ENCODE measurements around the gene PXDC1.

PXDC1 gene, protein sequence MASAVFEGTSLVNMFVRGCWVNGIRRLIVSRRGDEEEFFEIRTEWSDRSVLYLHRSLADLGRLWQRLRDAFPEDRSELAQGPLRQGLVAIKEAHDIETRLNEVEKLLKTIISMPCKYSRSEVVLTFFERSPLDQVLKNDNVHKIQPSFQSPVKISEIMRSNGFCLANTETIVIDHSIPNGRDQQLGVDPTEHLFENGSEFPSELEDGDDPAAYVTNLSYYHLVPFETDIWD

GRCh38 chr6:3751077-3751729 lies at the start of gene PXDC1:
PXDC1 (minus strand) TSS chr6:3751713; CDS start chr6:3751531, 182 bp downstream.
- DNase-seq (ENCODE audit: low spot score) = no peak

- DNase-seq (ENCODE audit: low spot score) = no peak
Observed at GRCh38 chr6:3800850-3801591, 49.5 kb upstream of the PXDC1 start.

DNA sequence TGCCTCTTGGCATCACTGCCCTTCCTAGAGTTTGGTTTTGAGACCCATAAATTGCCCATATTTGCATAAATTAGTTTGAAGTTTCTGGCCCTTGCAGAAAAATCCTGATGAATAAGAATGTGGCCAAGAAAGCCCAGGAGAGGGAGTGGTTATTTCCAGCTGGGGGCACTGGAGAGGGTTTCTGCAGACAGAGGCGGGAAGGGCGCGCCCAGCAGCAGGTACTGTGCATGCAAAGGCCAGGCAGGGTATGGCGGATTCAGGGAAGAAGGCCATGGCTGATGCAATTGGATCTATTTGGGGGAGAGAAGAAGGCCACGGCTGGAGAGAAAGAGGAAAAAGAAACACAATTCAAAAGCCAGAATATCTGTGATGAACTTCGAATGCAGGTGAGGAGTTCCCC lies 48.2 kb upstream of the PXDC1 start:
- no peak for DNase-seq (ENCODE audit: low spot score)

DNA sequence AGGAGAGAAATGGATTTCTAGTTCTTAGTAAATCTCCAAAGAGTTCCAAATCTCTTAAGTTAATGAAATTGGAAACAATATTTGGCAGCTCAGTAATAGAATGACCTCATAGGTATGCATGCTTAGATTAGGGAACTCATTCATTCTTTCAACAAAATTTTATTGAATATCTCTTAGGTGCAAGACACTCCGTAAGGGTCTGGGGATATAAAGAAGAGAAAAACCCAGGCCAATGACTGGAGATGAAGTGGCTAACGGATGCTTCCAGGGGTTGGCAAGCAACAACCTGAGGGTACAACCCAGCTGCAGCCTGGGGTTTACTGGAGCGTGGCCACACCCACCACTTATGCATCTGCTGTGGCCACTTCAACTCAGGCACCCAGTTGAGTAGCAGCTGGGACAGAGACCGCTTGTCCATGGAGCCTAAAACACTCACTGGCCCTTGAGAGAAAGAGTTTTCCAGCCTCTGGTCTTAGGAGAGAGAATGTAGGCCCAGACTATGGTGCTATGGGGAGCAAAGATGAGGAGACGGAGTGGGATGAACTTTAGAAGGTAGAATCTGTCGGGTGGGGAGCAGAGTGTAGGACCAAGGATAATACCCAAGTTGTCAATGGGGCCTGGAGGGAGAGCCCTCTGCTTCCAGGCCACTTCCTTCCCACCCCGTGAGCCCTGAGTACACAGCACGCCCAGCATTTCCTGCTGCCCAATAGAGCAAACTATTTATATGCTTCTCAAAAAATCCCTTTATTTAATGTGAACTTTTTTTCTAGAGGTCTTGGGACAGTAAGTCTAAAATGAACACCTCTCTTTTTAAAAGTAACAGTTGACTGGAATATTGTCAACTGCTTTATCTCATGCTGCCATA lies 46.8 kb upstream of the PXDC1 start:
- DNase-seq (ENCODE audit: low spot score) = no peak

DNA sequence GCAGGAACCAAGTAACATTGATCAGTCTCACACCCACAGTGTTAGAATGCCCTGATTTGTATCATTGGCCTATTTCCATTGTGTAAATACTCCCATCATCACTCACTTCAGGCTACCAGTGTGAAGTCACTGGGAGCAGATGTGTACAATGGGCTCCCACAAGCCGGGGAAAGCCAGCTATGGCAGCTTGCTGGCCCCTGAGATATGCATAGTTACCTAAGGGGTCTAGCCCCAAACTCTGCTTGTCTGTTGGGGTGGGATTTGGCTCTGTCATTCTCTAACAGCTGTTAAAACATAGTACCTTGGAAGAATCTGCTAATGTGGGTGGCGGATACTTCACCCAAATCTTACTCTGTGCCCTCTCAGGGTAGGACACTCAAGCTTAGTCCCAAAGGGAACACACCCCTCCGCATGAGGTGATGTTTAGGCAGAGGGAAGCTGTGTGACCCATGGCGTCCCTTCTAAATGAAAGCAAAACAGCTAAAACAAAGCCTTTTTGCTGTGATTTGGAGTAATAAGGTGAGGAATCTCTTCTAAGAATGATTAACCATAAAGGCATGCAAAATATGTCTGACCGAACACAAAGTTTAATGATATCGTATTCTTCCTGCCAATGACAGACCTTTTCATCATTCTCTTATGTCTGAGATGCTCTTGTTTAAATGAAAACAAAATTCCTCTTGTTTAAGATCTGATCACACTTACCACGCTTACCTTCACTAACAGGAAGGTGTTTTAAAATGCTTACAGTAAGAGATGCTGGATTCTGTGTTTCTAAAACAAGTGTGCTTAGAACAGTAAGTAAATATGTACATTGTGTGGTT lies 45.9 kb upstream of the PXDC1 start:
- no peak for DNase-seq (ENCODE audit: low spot score)

- no peak for DNase-seq (ENCODE audit: low spot score)
Observed at GRCh38 chr6:3796719-3797041, 45.2 kb upstream of the PXDC1 start.

GRCh38 chr6:3795836-3796718 lies 44.6 kb upstream of the PXDC1 start:
- DNase-seq (ENCODE audit: low spot score) = no peak

- no peak for DNase-seq (ENCODE audit: low spot score)
Observed at GRCh38 chr6:3794092-3794491, 42.6 kb upstream of the PXDC1 start.

- DNase-seq (ENCODE audit: low spot score) = no peak
Observed at GRCh38 chr6:3793545-3793944, 42.0 kb upstream of the PXDC1 start.

- no peak for DNase-seq (ENCODE audit: low spot score)
Observed at GRCh38 chr6:3791526-3792203, 40.2 kb upstream of the PXDC1 start.

- no peak for DNase-seq (ENCODE audit: low spot score)
Observed at GRCh38 chr6:3789896-3790558, 38.5 kb upstream of the PXDC1 start.

DNA sequence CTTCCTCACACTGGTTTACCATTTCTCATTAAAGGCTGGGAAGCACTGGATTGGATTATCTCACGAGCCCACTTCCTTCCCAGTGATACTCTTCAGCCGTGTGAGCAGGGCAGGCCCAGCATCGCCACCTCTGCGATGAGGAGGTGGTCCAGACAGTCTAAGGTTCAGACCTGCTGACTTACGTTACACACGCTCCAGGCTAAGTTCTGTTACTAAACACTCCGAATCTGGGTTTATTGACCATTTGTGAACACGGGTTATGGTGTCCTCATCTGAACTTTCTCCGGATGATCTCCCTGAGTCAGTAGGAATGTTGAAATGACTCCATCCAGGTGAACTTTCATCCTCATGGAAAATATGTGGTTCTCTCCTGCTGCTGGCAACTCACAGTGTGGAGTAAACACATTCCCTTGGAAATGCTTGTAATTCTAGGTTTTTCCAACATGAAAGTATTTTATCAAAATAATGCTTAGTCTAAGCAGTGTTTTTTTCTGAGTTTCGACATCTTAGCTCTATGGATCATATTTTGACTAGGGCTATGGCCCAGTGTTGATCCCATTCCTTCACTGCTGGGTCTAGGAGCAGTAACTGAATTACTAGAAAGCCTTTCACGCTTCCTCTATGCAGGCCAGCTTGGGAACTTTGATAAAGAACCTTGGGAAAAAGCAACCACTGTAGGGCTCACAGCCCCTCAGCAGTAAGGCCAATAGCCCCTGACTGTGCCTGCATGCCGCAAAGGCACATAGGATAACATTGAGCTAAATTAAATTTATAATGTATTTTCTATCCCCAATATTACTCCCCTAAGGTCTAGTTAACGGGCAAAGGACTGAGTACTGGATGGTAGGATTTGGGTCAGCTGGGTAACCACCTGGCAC lies 37.7 kb upstream of the PXDC1 start:
- DNase-seq (ENCODE audit: low spot score) = no peak

GRCh38 chr6:3788408-3789017 lies 37.0 kb upstream of the PXDC1 start:
- DNase-seq (ENCODE audit: low spot score) = no peak

DNA sequence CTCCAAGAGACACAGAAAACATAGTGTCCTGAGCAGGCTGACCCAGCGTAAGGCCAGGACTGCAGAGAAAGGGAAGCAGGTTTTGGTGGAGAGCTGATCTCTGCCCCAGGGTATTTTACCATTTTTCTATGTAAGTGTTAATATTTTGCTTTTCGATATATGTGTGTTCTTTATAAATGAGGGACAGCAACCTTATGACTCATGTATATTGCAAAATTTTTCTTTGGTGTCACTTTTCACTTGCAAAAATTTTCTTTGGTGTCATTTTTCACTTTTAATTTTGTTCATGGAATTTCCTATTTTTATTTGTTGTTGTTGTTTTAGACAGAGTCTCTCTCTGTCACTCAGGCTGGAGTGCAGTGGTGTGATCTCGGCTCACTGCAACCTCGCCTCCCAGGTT lies 34.6 kb upstream of the PXDC1 start:
- DNase-seq (ENCODE audit: low spot score) = no peak

- no peak for DNase-seq (ENCODE audit: low spot score)
Observed at GRCh38 chr6:3785745-3786098, 34.2 kb upstream of the PXDC1 start.

- no peak for DNase-seq (ENCODE audit: low spot score)
Observed at GRCh38 chr6:3784885-3785744, 33.6 kb upstream of the PXDC1 start.

- DNase-seq (ENCODE audit: low spot score) = no peak
Observed at GRCh38 chr6:3784423-3784822, 32.9 kb upstream of the PXDC1 start.
